WTC11 (cell line): ENCODE data around the gene OBSCN. TPM values are rescaled to one million over a fixed set of nuclear protein-coding genes. Genes with fewer than 3 reads are reported as not detected.

Experiments
- ATAC-seq: fragments of 200-7000 bp; cut with Tn5 transposase; 2 replicates; pipeline ENCODE4 v1.10.0; 2021; ENCODE audit warnings: mild to moderate bottlenecking, moderate library complexity
- CTCF ChIA-PET: fragments of 300-600 bp; sonication (Branson Sonifier 250); formaldehyde crosslinking; loops from one replicate; lab custom pipeline; 2021; ENCODE audit warnings: antibody characterized with exemption; lab: Charles Lee
- POLR2A ChIA-PET: fragments of 350-600 bp; sonication (Branson Sonifier 250); formaldehyde crosslinking; loops from one replicate; lab custom pipeline; 2021; ENCODE audit warnings: antibody characterized with exemption; lab: Charles Lee
- DNase-seq: peaks from one replicate; pipeline ENCODE4 v3.0.0; 2021; ENCODE audit warnings: low spot score
- H3K27ac Mint-ChIP-seq: 2 replicates; pipeline ENCODE4 v1.8.0; 2021; ENCODE audit warnings: mixed read lengths
- H3K27me3 Mint-ChIP-seq: 2 replicates; pipeline ENCODE4 v1.8.0; 2021; ENCODE audit warnings: low read depth, mild to moderate bottlenecking, moderate library complexity, mixed read lengths
- H3K36me3 Mint-ChIP-seq: 2 replicates; pipeline ENCODE4 v1.8.0; 2021; ENCODE audit warnings: mixed read lengths
- H3K4me1 Mint-ChIP-seq: 2 replicates; pipeline ENCODE4 v1.8.0; 2022; ENCODE audit warnings: mixed read lengths
- H3K4me3 Mint-ChIP-seq: 2 replicates; pipeline ENCODE4 v1.8.0; 2021; ENCODE audit warnings: mild to moderate bottlenecking, moderate library complexity, mixed read lengths
- H3K9me3 Mint-ChIP-seq: 2 replicates; pipeline ENCODE4 v1.8.0; 2021; ENCODE audit warnings: mixed read lengths
- CTCF ChIP-seq: fragments of 200-600 bp; IDR thresholded peaks from 2 replicates; pipeline ENCODE4 v1.8.0; 2022; ENCODE audit warnings: antibody characterized with exemption
- E2F5 ChIP-seq: sonication (generic); formaldehyde crosslinking; IDR thresholded peaks from 2 replicates; pipeline ENCODE4 v1.8.1; 2022; ENCODE audit warnings: mild to moderate bottlenecking, moderate library complexity, missing genetic modification reagents
- ESRRA ChIP-seq: sonication (generic); formaldehyde crosslinking; IDR thresholded peaks from 2 replicates; pipeline ENCODE4 v1.8.1; 2022; ENCODE audit warnings: mild to moderate bottlenecking, missing genetic modification reagents, borderline replicate concordance
- FOXJ3 ChIP-seq: sonication (generic); formaldehyde crosslinking; IDR thresholded peaks from 2 replicates; pipeline ENCODE4 v1.9.0; 2021; ENCODE audit warnings: missing genetic modification reagents, mild to moderate bottlenecking, borderline replicate concordance
- FOXK1 ChIP-seq: sonication (generic); formaldehyde crosslinking; IDR thresholded peaks from 2 replicates; pipeline ENCODE4 v1.8.0; 2022; ENCODE audit warnings: mild to moderate bottlenecking, moderate library complexity, missing genetic modification reagents
- FOXP1 ChIP-seq: sonication (generic); formaldehyde crosslinking; IDR thresholded peaks from 2 replicates; pipeline ENCODE4 v1.8.0; 2022; ENCODE audit warnings: missing genetic modification reagents, mild to moderate bottlenecking, moderate library complexity, borderline replicate concordance
- GRHL2 ChIP-seq: fragments of 250-450 bp; sonication (Bioruptor Pico); IDR thresholded peaks from 2 replicates; pipeline ENCODE4 v1.8.0; 2022; ENCODE audit warnings: mild to moderate bottlenecking, moderate library complexity; ENCODE audit not compliant: insufficient replicate concordance, severe bottlenecking
- HMGA2 ChIP-seq: fragments of 250-450 bp; sonication (Bioruptor Pico); IDR thresholded peaks from 2 replicates; pipeline ENCODE4 v1.4.0; 2021; ENCODE audit warnings: mild to moderate bottlenecking, moderate library complexity
- HMGXB4 ChIP-seq: sonication (generic); formaldehyde crosslinking; IDR thresholded peaks from 2 replicates; pipeline ENCODE4 v1.8.1; 2023; ENCODE audit warnings: mild to moderate bottlenecking, moderate library complexity, missing genetic modification reagents
- IRF2 ChIP-seq: sonication (generic); formaldehyde crosslinking; IDR thresholded peaks from 2 replicates; pipeline ENCODE4 v1.8.0; 2022; ENCODE audit warnings: low read depth, missing genetic modification reagents, borderline replicate concordance
- JAZF1 ChIP-seq: fragments of 250-450 bp; sonication (Bioruptor Pico); IDR thresholded peaks from 2 replicates; pipeline ENCODE4 v1.9.0; 2021; ENCODE audit warnings: moderate library complexity, mild to moderate bottlenecking, inconsistent platforms
- JUN ChIP-seq: sonication (generic); formaldehyde crosslinking; IDR thresholded peaks from 2 replicates; pipeline ENCODE4 v1.8.0; 2023; ENCODE audit warnings: mild to moderate bottlenecking, missing genetic modification reagents
- OVOL2 ChIP-seq: fragments of 250-450 bp; sonication (Bioruptor Pico); IDR thresholded peaks from 2 replicates; pipeline ENCODE4 v1.9.0; 2021; ENCODE audit warnings: mild to moderate bottlenecking, borderline replicate concordance
- PRRX2 ChIP-seq: fragments of 250-450 bp; sonication (Bioruptor Pico); IDR thresholded peaks from 2 replicates; pipeline ENCODE4 v1.8.0; 2021; ENCODE audit warnings: mild to moderate bottlenecking
- RORB ChIP-seq: fragments of 250-450 bp; sonication (Bioruptor Pico); IDR thresholded peaks from 2 replicates; pipeline ENCODE4 v1.9.0; 2021; ENCODE audit warnings: mild to moderate bottlenecking
- SMAD4 ChIP-seq: sonication (generic); formaldehyde crosslinking; IDR thresholded peaks from 2 replicates; pipeline ENCODE4 v1.8.0; 2022; ENCODE audit warnings: mild to moderate bottlenecking, missing genetic modification reagents
- TEAD1 ChIP-seq: sonication (generic); formaldehyde crosslinking; IDR thresholded peaks from 2 replicates; pipeline ENCODE4 v1.8.0; 2022; ENCODE audit warnings: mild to moderate bottlenecking, missing genetic modification reagents
- ZNF219 ChIP-seq: sonication (generic); formaldehyde crosslinking; IDR thresholded peaks from 2 replicates; pipeline ENCODE4 v1.8.0; 2023; ENCODE audit warnings: missing genetic modification reagents, mild to moderate bottlenecking, borderline replicate concordance
- total RNA-seq: library from RNA; stranded (reverse); gene quantifications from 3 replicates; pipeline ENCODE4 v1.2.3, GENCODE V29; 2021
- TF ChIP-seq, protein P1 (sequence below): sonication (generic); formaldehyde crosslinking; IDR thresholded peaks from 2 replicates; pipeline ENCODE4 v1.8.0; 2022; ENCODE audit warnings: missing genetic modification reagents
- TF ChIP-seq, protein P2 (sequence below): sonication (generic); formaldehyde crosslinking; conservative IDR thresholded peaks from 2 replicates; pipeline ENCODE4 v1.8.1; 2022; ENCODE audit warnings: mild to moderate bottlenecking, missing genetic modification reagents

Gene OBSCN
- total RNA-seq, 1 experiment from 2014 or later, result 38.8 TPM

GRCh38 chr1:228163776-228164519, 43.9 kb upstream of the OBSCN start (continued):
- TF ChIP-seq, protein P1, sequence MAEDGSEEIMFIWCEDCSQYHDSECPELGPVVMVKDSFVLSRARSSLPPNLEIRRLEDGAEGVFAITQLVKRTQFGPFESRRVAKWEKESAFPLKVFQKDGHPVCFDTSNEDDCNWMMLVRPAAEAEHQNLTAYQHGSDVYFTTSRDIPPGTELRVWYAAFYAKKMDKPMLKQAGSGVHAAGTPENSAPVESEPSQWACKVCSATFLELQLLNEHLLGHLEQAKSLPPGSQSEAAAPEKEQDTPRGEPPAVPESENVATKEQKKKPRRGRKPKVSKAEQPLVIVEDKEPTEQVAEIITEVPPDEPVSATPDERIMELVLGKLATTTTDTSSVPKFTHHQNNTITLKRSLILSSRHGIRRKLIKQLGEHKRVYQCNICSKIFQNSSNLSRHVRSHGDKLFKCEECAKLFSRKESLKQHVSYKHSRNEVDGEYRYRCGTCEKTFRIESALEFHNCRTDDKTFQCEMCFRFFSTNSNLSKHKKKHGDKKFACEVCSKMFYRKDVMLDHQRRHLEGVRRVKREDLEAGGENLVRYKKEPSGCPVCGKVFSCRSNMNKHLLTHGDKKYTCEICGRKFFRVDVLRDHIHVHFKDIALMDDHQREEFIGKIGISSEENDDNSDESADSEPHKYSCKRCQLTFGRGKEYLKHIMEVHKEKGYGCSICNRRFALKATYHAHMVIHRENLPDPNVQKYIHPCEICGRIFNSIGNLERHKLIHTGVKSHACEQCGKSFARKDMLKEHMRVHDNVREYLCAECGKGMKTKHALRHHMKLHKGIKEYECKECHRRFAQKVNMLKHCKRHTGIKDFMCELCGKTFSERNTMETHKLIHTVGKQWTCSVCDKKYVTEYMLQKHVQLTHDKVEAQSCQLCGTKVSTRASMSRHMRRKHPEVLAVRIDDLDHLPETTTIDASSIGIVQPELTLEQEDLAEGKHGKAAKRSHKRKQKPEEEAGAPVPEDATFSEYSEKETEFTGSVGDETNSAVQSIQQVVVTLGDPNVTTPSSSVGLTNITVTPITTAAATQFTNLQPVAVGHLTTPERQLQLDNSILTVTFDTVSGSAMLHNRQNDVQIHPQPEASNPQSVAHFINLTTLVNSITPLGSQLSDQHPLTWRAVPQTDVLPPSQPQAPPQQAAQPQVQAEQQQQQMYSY, result no peak
- TF ChIP-seq JAZF1 (CRISPR knock-in tag), result no peak
- TF ChIP-seq HMGA2 (CRISPR knock-in tag), result no peak
- TF ChIP-seq GRHL2 (CRISPR knock-in tag), result no peak

GRCh38 chr1:228164561-228165371, 43.1 kb upstream of the OBSCN start:
- H3K4me1 Mint-ChIP-seq, result peaks cover 13% of the 10 kb centered on the region; the same call in 1 of the 2 replicates

DNA sequence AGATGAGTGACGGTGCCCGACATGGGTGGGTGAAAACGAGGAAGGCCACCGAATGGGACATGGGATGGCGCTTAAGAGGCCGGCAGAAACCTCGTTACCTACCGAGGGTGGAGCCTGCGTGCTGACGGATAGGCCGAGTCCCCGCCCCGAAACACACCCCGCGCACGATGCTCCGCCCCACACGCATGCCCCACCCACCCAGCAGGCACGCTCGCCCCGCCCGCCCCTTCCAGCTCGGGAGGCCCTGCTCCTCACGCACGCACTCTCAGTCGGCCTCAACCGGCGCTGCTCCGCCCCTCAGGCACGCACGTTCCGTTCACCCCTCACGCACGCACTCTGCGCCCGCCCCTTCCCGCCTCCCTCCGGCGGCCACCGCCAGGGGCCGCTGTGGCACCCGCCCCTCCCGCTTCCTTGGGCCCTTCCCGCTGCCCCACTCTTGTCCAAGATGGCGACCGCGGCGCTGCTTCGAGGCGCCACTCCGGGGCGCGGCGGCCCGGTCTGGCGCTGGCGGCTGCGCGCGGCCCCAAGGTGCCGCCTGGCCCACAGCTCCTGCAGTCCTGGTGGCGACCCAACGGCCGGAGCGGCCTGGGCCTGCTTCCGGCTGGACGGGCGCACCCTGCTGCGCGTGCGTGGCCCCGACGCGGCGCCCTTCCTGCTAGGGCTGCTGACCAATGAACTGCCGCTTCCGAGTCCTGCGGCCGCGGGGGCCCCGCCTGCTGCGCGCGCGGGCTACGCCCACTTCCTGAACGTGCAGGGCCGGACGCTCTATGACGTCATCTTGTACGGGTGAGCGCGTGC, 42.3 kb upstream of the OBSCN start, which contains the start of gene IBA57:
Gene IBA57, plus strand, starts transcription at position 433 of the 798 bp plus-strand sequence. Its CDS starts 13 bp downstream, at position 446.
- ATAC-seq, result peak; percentile 94
- peaks cover 13% of the 10 kb centered on the region; the same call in 1 of the 2 replicates for H3K4me1 Mint-ChIP-seq
- H3K27me3 Mint-ChIP-seq, result peaks cover 6% of the 10 kb centered on the region; the same call in 1 of the 2 replicates
- no peaks in the 10 kb centered on the region for H3K36me3 Mint-ChIP-seq
- peak within 1 kb of the TSS; percentile 98 for H3K27ac Mint-ChIP-seq
- ChIA-PET POLR2A (interaction anchor here (0.6 to 1.3 kb wide), 6 partner anchors 8 to 299 kb away, joined by 3 to 11 read pairs (median 3); partner anchors contain the start of gene ARF1), CTCF (interaction anchor here (0.6 to 4.3 kb wide), 26 partner anchors 9 to 1968 kb away, joined by 3 to 39 read pairs (median 5); partner anchors contain the start of genes ARF1, GJC2 and GUK1)
- no peaks in the 10 kb centered on the region for H3K9me3 Mint-ChIP-seq
- peak within 1 kb of the TSS; percentile 85 for H3K4me3 Mint-ChIP-seq
- peak; percentile 99 for DNase-seq
- TF ChIP-seq E2F5 (peak; percentile 98), TEAD1 (peak; percentile 48; the same call in 1 of the 2 replicates), CTCF (peak; percentile 71), ESRRA (CRISPR knock-in tag) (peak; percentile 86), FOXP1 (CRISPR knock-in tag) (peak; percentile 77), RORB (CRISPR knock-in tag) (no peak), FOXK1 (CRISPR knock-in tag) (peak; percentile 79), JUN (CRISPR knock-in tag) (0 out of 2 replicates have a peak, but pooled peaks have one; percentile 75), SMAD4 (CRISPR knock-in tag) (no peak), PRRX2 (CRISPR knock-in tag) (peak; percentile 74; the same call in 1 of the 2 replicates), ZNF219 (CRISPR knock-in tag) (peak; percentile 65; the same call in 1 of the 2 replicates), OVOL2 (peak; percentile 44; the same call in 1 of the 2 replicates), FOXJ3 (CRISPR knock-in tag) (no peak), HMGXB4 (CRISPR knock-in tag) (peak; percentile 73)
- TF ChIP-seq, protein P2, sequence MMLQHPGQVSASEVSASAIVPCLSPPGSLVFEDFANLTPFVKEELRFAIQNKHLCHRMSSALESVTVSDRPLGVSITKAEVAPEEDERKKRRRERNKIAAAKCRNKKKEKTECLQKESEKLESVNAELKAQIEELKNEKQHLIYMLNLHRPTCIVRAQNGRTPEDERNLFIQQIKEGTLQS (CRISPR knock-in tag), result no peak

More at GRCh38 chr1:228164561-228165371, 43.1 kb upstream of the OBSCN start:
- peak overlapping the region; percentile 98 for H3K27ac Mint-ChIP-seq
- peaks cover 6% of the 10 kb centered on the region for H3K27me3 Mint-ChIP-seq
- peak overlapping the region; percentile 85 for H3K4me3 Mint-ChIP-seq
- DNase-seq, result no peak
- no peaks in the 10 kb centered on the region for H3K36me3 Mint-ChIP-seq
- TF ChIP-seq IRF2 (CRISPR knock-in tag) (no peak), HMGA2 (CRISPR knock-in tag) (peak; percentile 53; the same call in 1 of the 2 replicates)
- H3K9me3 Mint-ChIP-seq, result no peaks in the 10 kb centered on the region
- ATAC-seq, result peak; percentile 0; the same call in 1 of the 2 replicates
- POLR2A ChIA-PET, result interaction anchor here (1.0 to 1.3 kb wide), 4 partner anchors 9 to 83 kb away, joined by 3 to 11 read pairs (median 4); no protein-coding TSS in a partner anchor
- CTCF ChIA-PET, result interaction anchor here (0.6 to 4.3 kb wide), 21 partner anchors 8 to 267 kb away, joined by 3 to 39 read pairs (median 6); partner anchors contain the start of genes ARF1, GJC2 and GUK1
